SU-DHL-6 (cell line): ENCODE measurements around the gene LRCH3.

ENCODE experiments used
- H2AFZ ChIP-seq: fragments of 200-600 bp; sonication (generic); 2 replicates; pipeline ENCODE4 v1.6.1; 2014; ENCODE audit warnings: low read depth, mild to moderate bottlenecking, moderate library complexity, mixed read lengths, antibody characterized with exemption, low read length; ENCODE audit not compliant: severe bottlenecking
- H3F3A ChIP-seq: fragments of 200-600 bp; shearing (Covaris generic); 2 replicates; pipeline ENCODE4 v1.6.0; 2016; ENCODE audit warnings: antibody characterized with exemption, mild to moderate bottlenecking; ENCODE audit not compliant: insufficient read depth
- H3K27ac ChIP-seq: fragments of 200-600 bp; sonication (generic); 2 replicates; pipeline ENCODE4 v1.5.1; 2016; ENCODE audit warnings: low read depth, mild to moderate bottlenecking, low read length, moderate library complexity, mixed read lengths
- H3K27me3 ChIP-seq: fragments of 200-600 bp; sonication (generic), shearing (Covaris generic); 2 replicates; pipeline ENCODE4 v1.6.0; 2014; ENCODE audit warnings: mild to moderate bottlenecking, low read length
- H3K36me3 ChIP-seq: fragments of 200-600 bp; sonication (generic); 2 replicates; pipeline ENCODE4 v1.6.1; 2014; ENCODE audit warnings: mild to moderate bottlenecking, low read length, mixed read lengths
- H3K4me2 ChIP-seq: fragments of 300-600, 200-600 bp; shearing (Covaris generic), sonication (generic); 2 replicates; pipeline ENCODE4 v1.6.0; 2014; ENCODE audit warnings: low read length, low read depth, mild to moderate bottlenecking; ENCODE audit not compliant: poor library complexity, severe bottlenecking
- H3K4me3 ChIP-seq: fragments of 200-600 bp; sonication (generic); 2 replicates; pipeline ENCODE4 v1.5.1; 2014; ENCODE audit warnings: antibody characterized with exemption, low read length, mild to moderate bottlenecking, mixed read lengths; ENCODE audit not compliant: insufficient read depth, poor library complexity, severe bottlenecking
- H3K79me2 ChIP-seq: fragments of 200-600 bp; sonication (generic); 2 replicates; pipeline ENCODE4 v1.6.1; 2014; ENCODE audit warnings: mild to moderate bottlenecking, low read length, moderate library complexity; ENCODE audit not compliant: insufficient read depth
- H3K9ac ChIP-seq: fragments of 200-600 bp; sonication (generic); 2 replicates; pipeline ENCODE4 v1.7.0; 2014; ENCODE audit warnings: mild to moderate bottlenecking, low read length
- H3K9me2 ChIP-seq: fragments of 200-600 bp; sonication (generic); replicated peaks from 2 replicates; pipeline ENCODE4 v1.6.1; 2014; ENCODE audit warnings: low read length; ENCODE audit not compliant: insufficient read depth
- H3K9me3 ChIP-seq: fragments of 200-600 bp; sonication (generic); 2 replicates; pipeline ENCODE4 v1.6.1; 2014; ENCODE audit warnings: low read length, mixed read lengths; ENCODE audit not compliant: insufficient read depth
- H4K20me1 ChIP-seq: fragments of 200-600 bp; sonication (generic); 2 replicates; pipeline ENCODE4 v1.6.1; 2014; ENCODE audit warnings: low read depth, mild to moderate bottlenecking, antibody characterized with exemption, low read length, moderate library complexity, mixed read lengths
- EZH2phosphoT487 ChIP-seq: fragments of 200-600 bp; sonication (generic), shearing (Covaris generic); conservative IDR thresholded peaks from 2 replicates; pipeline ENCODE4 v1.6.1; 2018; ENCODE audit warnings: mild to moderate bottlenecking, antibody characterized with exemption, low read length, moderate library complexity, mixed read lengths
- TF ChIP-seq, protein P1 (sequence below): fragments of 200-600 bp; sonication (generic); IDR thresholded peaks from one replicate; pipeline ENCODE4 v1.5.1; 2017; ENCODE audit warnings: antibody characterized with exemption, mild to moderate bottlenecking, low read length, moderate library complexity; ENCODE audit not compliant: insufficient read depth, poor library complexity, severe bottlenecking

Gene LRCH3

DNA sequence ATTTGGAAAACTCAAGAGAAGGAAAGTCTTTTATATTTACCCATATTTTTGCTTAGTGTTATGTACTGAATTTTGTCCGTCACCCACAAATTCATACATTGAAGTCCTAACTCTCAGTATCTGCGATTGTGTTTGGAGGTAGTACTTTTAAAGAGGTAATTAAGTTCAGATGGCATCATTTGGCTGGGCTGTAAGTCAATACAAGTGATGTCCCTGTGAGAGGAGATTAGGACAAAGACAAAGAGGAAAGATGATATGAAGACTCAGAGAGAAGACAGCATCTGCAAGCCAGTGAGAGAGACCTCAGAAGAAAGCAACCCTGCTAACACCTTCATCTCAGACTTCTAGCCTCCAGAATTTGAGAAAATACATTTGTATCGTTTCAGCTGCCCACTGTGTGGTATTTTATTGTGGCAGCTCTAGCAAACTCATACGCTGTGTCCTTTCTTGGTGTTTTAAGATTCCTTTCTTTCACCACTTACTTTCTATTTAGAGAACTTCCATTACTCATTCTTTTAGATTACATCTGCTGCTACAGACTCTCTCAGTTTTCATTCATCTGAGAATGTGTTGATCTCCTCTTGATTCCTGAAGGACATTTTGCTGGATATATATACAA, 17.0 kb downstream of the LRCH3 start:
- Histone ChIP-seq H2AFZ (no peak overlapping the region), H3K9ac (no peak overlapping the region), H3K27me3 (no peaks in the 10 kb centered on the region), H3K27ac (no peak overlapping the region), H3F3A (no peaks in the 10 kb centered on the region), H3K4me2 (no peak overlapping the region), H3K36me3 (no peaks in the 10 kb centered on the region), H4K20me1 (no peaks in the 10 kb centered on the region), H3K9me3 (no peaks in the 10 kb centered on the region), H3K79me2 (peaks cover 49% of the 10 kb centered on the region), H3K4me3 (no peak overlapping the region), H3K9me2 (no peaks in the 10 kb centered on the region)
- TF ChIP-seq EZH2phosphoT487, result no peak
- TF ChIP-seq, protein P1, sequence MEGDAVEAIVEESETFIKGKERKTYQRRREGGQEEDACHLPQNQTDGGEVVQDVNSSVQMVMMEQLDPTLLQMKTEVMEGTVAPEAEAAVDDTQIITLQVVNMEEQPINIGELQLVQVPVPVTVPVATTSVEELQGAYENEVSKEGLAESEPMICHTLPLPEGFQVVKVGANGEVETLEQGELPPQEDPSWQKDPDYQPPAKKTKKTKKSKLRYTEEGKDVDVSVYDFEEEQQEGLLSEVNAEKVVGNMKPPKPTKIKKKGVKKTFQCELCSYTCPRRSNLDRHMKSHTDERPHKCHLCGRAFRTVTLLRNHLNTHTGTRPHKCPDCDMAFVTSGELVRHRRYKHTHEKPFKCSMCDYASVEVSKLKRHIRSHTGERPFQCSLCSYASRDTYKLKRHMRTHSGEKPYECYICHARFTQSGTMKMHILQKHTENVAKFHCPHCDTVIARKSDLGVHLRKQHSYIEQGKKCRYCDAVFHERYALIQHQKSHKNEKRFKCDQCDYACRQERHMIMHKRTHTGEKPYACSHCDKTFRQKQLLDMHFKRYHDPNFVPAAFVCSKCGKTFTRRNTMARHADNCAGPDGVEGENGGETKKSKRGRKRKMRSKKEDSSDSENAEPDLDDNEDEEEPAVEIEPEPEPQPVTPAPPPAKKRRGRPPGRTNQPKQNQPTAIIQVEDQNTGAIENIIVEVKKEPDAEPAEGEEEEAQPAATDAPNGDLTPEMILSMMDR, result no peak

DNA sequence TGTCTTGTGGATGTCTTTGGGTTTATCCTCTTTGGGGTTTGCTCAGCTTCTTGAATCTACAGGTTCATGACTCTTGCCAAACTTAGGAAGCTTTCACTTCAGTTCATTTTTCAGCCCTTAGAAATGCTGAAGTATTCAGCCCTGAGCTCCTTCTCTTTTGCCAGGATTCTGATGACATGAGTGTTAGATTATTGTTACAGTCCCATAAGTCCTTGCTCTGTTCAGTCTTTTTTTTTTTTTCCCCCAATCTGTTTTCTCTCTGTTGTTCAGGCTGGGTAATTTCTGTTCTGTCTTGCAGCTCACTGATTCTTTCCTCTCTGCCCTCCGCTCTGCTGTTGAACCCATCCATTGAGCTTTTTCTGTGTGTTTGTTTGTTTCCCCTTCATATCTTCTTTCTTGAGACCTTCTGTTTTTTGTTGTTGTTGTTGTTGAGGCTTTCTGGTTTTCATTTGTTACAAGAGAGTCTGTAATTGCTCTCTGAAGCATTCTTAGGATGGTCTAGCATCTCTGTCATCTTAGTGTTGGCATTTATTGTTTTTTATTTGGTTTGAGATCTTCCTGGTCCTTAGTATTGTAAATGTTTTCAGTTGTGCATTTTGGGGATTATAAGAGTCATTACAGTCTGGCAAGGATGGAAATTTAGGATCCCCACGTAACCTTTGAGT, 18.4 kb downstream of the LRCH3 start:
- Histone ChIP-seq H3K27ac (no peak overlapping the region), H3K9me3 (no peaks in the 10 kb centered on the region), H3K36me3 (no peaks in the 10 kb centered on the region), H3K79me2 (peaks cover 48% of the 10 kb centered on the region), H3K4me3 (no peak overlapping the region), H3K4me2 (no peak overlapping the region), H3K27me3 (no peaks in the 10 kb centered on the region), H2AFZ (no peak overlapping the region), H3K9ac (no peak overlapping the region), H4K20me1 (no peaks in the 10 kb centered on the region), H3F3A (no peaks in the 10 kb centered on the region), H3K9me2 (no peaks in the 10 kb centered on the region)
- TF ChIP-seq EZH2phosphoT487, result no peak
- TF ChIP-seq, protein P1, result no peak

DNA sequence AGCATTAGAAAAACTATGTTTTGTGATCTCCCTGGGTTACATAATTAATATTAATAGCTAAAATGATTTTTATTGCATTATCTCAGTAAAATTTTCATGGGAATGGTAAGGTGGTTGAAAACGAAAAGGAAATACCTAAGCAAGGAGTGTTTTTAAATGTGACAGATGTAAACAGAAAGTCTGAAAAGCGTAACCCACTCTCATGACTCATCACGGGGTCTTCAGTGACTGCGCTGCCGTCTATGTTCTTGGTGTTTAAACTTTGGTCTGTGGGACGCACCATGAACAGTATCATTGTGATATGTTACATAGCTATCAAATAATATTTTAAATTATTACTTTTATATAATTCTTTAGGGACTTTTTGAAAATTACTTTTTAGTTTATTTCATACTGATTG, 19.8 kb downstream of the LRCH3 start:
- Histone ChIP-seq H3K9me3 (no peaks in the 10 kb centered on the region), H3K27me3 (no peaks in the 10 kb centered on the region), H3K79me2 (peaks cover 47% of the 10 kb centered on the region), H3K4me3 (no peak overlapping the region), H3K27ac (no peak overlapping the region), H3K36me3 (no peaks in the 10 kb centered on the region; the same call in 1 of the 2 replicates), H3K9me2 (no peaks in the 10 kb centered on the region), H2AFZ (no peak overlapping the region), H3F3A (no peaks in the 10 kb centered on the region; the same call in 1 of the 2 replicates), H3K4me2 (no peak overlapping the region), H4K20me1 (no peaks in the 10 kb centered on the region), H3K9ac (no peak overlapping the region)
- TF ChIP-seq, protein P1, result no peak
- no peak for TF ChIP-seq EZH2phosphoT487
